ENCODE results near the gene OLFM4.

DNA sequence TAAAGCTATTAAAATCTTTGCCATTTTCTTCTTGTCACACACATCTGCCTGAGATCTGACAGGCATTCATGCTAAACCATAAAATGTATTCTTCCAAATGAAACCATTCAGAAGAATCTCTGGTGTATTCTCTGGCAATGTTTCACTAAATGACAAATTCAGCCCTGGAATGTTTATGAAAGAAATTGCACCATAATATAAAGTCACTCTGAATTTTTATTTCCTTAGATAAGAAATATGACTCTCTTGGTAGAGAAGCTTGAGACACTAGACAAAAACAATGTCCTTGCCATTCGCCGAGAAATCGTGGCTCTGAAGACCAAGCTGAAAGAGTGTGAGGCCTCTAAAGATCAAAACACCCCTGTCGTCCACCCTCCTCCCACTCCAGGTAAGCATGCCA, 14.3 kb downstream of the OLFM4 start:
- TF ChIP-seq, protein P1, sequence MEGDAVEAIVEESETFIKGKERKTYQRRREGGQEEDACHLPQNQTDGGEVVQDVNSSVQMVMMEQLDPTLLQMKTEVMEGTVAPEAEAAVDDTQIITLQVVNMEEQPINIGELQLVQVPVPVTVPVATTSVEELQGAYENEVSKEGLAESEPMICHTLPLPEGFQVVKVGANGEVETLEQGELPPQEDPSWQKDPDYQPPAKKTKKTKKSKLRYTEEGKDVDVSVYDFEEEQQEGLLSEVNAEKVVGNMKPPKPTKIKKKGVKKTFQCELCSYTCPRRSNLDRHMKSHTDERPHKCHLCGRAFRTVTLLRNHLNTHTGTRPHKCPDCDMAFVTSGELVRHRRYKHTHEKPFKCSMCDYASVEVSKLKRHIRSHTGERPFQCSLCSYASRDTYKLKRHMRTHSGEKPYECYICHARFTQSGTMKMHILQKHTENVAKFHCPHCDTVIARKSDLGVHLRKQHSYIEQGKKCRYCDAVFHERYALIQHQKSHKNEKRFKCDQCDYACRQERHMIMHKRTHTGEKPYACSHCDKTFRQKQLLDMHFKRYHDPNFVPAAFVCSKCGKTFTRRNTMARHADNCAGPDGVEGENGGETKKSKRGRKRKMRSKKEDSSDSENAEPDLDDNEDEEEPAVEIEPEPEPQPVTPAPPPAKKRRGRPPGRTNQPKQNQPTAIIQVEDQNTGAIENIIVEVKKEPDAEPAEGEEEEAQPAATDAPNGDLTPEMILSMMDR (IDR thresholded peaks at IDR 0.05): no peak
- TF ChIP-seq TCF7L2 (IDR thresholded peaks at IDR 0.05; ENCODE audit: low read depth, low read length) (no peak), POLR2AphosphoS5 (IDR thresholded peaks at IDR 0.05; ENCODE audit: low read depth, low read length) (no peak), SIN3A (IDR thresholded peaks at IDR 0.05; ENCODE audit: borderline replicate concordance, insufficient read depth, low read depth, low read length) (no peak)
- TF ChIP-seq, protein P2, sequence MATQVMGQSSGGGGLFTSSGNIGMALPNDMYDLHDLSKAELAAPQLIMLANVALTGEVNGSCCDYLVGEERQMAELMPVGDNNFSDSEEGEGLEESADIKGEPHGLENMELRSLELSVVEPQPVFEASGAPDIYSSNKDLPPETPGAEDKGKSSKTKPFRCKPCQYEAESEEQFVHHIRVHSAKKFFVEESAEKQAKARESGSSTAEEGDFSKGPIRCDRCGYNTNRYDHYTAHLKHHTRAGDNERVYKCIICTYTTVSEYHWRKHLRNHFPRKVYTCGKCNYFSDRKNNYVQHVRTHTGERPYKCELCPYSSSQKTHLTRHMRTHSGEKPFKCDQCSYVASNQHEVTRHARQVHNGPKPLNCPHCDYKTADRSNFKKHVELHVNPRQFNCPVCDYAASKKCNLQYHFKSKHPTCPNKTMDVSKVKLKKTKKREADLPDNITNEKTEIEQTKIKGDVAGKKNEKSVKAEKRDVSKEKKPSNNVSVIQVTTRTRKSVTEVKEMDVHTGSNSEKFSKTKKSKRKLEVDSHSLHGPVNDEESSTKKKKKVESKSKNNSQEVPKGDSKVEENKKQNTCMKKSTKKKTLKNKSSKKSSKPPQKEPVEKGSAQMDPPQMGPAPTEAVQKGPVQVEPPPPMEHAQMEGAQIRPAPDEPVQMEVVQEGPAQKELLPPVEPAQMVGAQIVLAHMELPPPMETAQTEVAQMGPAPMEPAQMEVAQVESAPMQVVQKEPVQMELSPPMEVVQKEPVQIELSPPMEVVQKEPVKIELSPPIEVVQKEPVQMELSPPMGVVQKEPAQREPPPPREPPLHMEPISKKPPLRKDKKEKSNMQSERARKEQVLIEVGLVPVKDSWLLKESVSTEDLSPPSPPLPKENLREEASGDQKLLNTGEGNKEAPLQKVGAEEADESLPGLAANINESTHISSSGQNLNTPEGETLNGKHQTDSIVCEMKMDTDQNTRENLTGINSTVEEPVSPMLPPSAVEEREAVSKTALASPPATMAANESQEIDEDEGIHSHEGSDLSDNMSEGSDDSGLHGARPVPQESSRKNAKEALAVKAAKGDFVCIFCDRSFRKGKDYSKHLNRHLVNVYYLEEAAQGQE (IDR thresholded peaks at IDR 0.05; ENCODE audit: insufficient read depth in 1 of 2, low read depth in 2 of 2, low read length in 1 of 2): no peak
